ENCODE data around the gene RFX2.

Gene RFX2

DNA sequence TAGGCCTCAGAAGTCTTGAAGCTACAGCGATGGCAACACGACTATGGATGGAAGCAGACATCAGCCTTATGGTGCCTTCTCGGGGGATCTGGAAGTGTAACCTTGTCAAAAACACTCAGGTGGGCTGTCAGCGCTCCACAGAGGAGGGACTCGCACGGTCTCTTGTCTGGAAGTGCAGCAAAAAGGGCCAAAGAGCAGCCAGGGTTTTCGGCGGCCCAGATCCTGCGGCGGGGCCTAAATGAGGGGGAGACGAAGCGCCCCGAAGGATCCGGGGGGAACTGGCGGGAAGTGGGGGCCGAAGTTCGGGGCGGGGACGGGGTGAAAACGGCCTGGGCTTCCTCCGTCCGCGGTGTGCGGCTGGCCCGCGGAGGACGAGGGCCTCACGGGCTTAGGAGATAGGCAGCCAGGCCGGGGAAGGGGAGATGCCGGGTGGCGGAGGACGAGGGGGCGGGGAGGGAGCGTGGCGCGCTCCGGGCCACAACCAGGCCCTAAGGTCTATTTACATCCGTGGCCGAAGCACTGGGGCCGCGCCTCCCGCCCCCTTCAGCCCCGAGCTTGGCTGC is 133.0 kb downstream of the RFX2 start:
- TF ChIP-seq, protein P1, sequence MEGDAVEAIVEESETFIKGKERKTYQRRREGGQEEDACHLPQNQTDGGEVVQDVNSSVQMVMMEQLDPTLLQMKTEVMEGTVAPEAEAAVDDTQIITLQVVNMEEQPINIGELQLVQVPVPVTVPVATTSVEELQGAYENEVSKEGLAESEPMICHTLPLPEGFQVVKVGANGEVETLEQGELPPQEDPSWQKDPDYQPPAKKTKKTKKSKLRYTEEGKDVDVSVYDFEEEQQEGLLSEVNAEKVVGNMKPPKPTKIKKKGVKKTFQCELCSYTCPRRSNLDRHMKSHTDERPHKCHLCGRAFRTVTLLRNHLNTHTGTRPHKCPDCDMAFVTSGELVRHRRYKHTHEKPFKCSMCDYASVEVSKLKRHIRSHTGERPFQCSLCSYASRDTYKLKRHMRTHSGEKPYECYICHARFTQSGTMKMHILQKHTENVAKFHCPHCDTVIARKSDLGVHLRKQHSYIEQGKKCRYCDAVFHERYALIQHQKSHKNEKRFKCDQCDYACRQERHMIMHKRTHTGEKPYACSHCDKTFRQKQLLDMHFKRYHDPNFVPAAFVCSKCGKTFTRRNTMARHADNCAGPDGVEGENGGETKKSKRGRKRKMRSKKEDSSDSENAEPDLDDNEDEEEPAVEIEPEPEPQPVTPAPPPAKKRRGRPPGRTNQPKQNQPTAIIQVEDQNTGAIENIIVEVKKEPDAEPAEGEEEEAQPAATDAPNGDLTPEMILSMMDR (IDR thresholded peaks at IDR 0.05; ENCODE audit: low read depth, low read length, missing control alignments), result no peak
- DNase-seq (ENCODE audit: low read depth), result no peak

DNA sequence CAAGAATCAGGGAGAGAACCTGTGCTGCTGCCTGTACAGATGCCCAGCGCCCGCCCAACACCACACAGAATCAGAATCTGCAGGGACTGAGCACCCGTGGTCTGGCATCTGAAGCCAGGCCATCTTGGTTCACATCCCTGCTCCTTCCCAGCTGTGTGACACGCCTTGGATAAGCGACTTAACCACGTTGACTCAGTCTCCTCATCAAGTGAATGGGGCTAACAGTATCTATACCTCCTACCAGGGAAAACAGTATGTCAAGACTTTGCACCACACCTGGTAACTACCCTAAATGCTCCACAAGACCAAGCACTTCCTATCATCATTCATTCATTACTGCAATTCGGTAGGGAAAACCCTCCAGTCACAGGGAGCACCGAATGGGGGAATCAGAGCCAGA is 133.5 kb downstream of the RFX2 start:
- in situ Hi-C loops (cut with HindIII; ENCODE audit: low sequenced_read_pairs), result no loop called here
- TF ChIP-seq, protein P1 (IDR thresholded peaks at IDR 0.05; ENCODE audit: low read depth, low read length, missing control alignments), result no peak
- no peak for DNase-seq (ENCODE audit: low read depth)

More for the DNA sequence above, 133.0 kb downstream of the RFX2 start:
- peak overlapping the region; percentile 91 for H3K4me3 ChIP-seq (ENCODE audit: low read depth, low read length)
- in situ Hi-C loops (cut with HindIII; ENCODE audit: low sequenced_read_pairs), result no loop called here

GRCh38 chr19:5975388-5975728 is 134.9 kb downstream of the RFX2 start:
- TF ChIP-seq, protein P1 (IDR thresholded peaks at IDR 0.05; ENCODE audit: low read depth, low read length, missing control alignments), result no peak
- no peak overlapping the region for H3K4me3 ChIP-seq (ENCODE audit: low read depth, low read length)
- DNase-seq (ENCODE audit: low read depth), result no peak
- in situ Hi-C loops (cut with HindIII; ENCODE audit: low sequenced_read_pairs), result no loop called here

More for the DNA sequence above, 133.5 kb downstream of the RFX2 start:
- peak overlapping the region; percentile 91 for H3K4me3 ChIP-seq (ENCODE audit: low read depth, low read length)

GRCh38 chr19:5974721-5975387 is 135.4 kb downstream of the RFX2 start:
- in situ Hi-C loops (cut with HindIII; ENCODE audit: low sequenced_read_pairs), result no loop called here
- TF ChIP-seq, protein P1 (IDR thresholded peaks at IDR 0.05; ENCODE audit: low read depth, low read length, missing control alignments), result no peak
- no peak overlapping the region for H3K4me3 ChIP-seq (ENCODE audit: low read depth, low read length)
- DNase-seq (ENCODE audit: low read depth), result no peak

- no peak for DNase-seq (ENCODE audit: low read depth)
- in situ Hi-C loops (cut with HindIII; ENCODE audit: low sequenced_read_pairs), result no loop called here
- H3K4me3 ChIP-seq (ENCODE audit: low read depth, low read length), result no peak overlapping the region
- TF ChIP-seq, protein P1 (IDR thresholded peaks at IDR 0.05; ENCODE audit: low read depth, low read length, missing control alignments), result no peak
Measured at GRCh38 chr19:5973867-5974635, 136.2 kb downstream of the RFX2 start.

DNA sequence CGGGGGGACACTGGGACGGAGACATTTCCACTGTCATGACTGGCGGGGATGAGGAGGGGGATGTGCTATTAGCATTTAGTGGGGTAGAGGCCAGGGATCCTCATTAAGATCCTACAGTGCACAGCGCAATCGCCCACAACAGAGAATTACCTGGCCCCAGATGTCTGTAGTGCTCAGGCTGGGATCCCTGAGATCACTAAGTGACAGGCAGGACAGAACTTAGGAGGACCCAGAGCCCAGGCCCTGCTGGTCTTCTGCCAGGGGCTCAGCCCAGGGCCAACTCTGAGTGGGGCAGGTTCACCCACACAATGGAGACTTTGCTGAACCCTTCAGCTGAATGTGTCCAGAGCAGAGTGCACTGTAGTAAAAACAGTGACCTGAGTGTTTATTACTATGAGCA is 136.9 kb downstream of the RFX2 start:
- no peak for DNase-seq (ENCODE audit: low read depth)
- in situ Hi-C loops (cut with HindIII; ENCODE audit: low sequenced_read_pairs), result no loop called here
- no peak overlapping the region for H3K4me3 ChIP-seq (ENCODE audit: low read depth, low read length)
- TF ChIP-seq, protein P1 (IDR thresholded peaks at IDR 0.05; ENCODE audit: low read depth, low read length, missing control alignments), result no peak
